Erythroblast (primary cell): ENCODE results near the gene ADAMTS16.

Source experiments
- DNase-seq, 2 experiments: peaks; one replicate each; lab custom pipeline; 2025; lab: John Stamatoyannopoulos, UW
- GATA1 ChIP-seq: IDR thresholded peaks from 2 replicates; pipeline ENCODE4 v1.6.1; 2011; ENCODE audit warnings: low read depth, mild to moderate bottlenecking, control low read depth, low read length, moderate library complexity
- POLR2A ChIP-seq: IDR thresholded peaks from 2 replicates; pipeline ENCODE4 v1.6.1; 2011; ENCODE audit warnings: mild to moderate bottlenecking, low read length

The ADAMTS16 gene

DNA sequence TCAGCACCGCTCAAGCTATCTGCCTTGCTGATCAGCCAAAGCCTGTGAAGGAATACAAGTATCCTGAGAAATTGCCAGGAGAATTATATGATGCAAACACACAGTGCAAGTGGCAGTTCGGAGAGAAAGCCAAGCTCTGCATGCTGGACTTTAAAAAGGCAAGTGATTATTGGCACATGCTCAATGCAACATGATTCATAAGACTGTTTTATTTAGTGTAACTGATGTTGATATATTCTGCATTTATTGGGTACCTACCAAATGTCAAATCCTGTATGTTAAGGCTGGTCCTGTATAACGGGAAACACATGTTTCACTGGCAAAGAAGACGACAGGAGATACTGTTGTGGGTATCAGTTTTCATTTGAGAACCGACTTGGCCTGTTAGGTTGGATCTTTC lies 69.0 kb downstream of the ADAMTS16 start:
- no peak for DNase-seq
- TF ChIP-seq POLR2A (no peak), GATA1 (no peak)

DNA sequence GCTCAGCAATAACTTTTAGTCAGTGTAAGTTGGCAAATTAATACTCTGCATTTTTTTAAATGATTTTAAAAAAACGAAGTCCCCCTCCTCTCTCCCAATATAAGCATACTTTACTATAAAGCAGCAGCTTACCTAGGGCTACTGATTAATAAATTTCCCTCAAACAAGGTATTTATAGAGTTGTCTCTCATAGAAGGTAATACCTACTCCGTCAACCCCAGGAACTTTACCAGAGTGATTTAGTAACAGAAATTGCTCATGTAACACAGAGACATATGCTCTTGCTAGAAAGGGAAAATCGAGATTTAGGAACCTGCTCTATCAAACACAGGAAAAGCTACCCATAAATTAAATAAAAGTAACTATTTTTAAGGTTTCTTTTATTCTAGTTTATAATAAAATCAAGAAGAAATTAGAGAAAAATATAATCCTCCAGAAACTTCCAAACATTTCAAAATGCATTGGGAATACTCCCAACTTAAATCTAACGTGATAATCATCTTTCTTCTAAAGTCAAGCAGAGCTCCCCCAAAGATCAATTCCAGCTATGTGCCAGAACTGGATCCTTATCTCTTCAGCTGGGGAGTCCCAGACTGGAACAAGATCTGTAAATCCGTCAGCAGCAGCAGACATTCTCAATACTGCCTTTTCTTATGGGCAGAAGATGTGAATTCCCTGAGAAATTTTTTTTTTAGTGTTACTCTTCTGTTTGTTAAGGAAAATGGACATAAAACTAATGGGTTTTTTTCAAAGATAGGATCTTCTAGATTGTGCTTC lies 69.6 kb downstream of the ADAMTS16 start:
- no peak for DNase-seq
- TF ChIP-seq GATA1 (no peak), POLR2A (no peak)

DNA sequence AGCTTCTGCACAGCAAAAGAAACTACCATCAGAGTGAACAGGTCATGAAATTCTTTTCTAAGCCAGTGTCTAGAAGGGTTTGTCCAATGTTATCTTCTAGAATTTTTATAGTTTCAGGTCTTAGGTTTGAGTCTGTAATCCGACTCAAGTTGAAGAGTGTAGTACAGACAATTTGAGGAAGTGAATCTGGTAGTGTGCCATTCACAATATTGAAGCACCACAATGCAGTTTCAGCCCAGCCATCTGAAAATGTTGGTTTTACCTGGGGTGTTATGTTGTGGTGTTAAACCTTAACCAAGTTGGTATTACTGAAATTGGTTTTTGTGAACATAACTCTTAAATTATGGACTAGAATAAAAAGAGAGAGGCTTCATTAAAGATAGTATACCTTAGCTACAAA lies 77.2 kb downstream of the ADAMTS16 start:
- TF ChIP-seq POLR2A: no peak
- TF ChIP-seq GATA1: no peak
- DNase-seq: no peak

DNA sequence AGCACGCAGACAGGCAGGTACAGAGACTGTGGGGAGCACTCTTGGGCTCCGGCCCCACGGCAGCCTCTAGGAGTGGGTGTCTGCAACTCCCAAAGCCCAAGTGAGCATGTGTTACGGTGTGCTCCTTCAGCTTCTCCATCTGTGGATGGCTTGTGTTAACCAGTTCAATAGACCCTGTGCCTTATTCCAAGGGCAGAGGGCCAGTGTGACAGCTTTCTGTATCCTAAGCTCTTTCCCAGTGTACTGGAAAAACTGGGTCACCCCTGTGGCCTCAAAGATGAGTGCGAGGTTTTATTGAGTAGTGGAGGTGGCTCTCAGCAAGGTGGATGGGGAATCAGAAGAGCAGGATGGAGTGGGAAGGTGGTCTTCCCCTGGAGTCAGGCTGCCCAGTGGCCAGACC lies 78.3 kb downstream of the ADAMTS16 start:
- no peak for DNase-seq

DNA sequence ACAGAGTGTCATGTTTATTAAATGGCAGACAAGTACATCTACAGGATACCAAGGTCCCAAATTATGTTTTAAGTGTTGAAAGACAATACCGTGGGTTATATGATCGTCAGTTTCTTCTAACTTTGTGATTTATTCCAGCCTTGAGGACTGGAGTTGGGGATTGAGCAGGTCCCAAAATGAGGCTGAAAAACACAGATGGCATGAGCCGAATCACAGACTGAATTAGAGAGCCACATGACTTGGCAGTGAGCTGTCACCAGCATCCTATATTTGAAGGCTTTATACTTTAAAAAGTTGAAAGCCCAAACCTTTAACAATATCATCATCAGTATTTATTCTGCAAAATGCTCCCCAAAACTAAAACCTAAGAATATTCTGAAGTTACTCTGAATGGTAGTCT lies 79.4 kb downstream of the ADAMTS16 start:
- DNase-seq: no peak
- no peak for TF ChIP-seq POLR2A
- no peak for TF ChIP-seq GATA1

More for the DNA sequence above, 78.3 kb downstream of the ADAMTS16 start:
- TF ChIP-seq GATA1: no peak
- no peak for TF ChIP-seq POLR2A

DNA sequence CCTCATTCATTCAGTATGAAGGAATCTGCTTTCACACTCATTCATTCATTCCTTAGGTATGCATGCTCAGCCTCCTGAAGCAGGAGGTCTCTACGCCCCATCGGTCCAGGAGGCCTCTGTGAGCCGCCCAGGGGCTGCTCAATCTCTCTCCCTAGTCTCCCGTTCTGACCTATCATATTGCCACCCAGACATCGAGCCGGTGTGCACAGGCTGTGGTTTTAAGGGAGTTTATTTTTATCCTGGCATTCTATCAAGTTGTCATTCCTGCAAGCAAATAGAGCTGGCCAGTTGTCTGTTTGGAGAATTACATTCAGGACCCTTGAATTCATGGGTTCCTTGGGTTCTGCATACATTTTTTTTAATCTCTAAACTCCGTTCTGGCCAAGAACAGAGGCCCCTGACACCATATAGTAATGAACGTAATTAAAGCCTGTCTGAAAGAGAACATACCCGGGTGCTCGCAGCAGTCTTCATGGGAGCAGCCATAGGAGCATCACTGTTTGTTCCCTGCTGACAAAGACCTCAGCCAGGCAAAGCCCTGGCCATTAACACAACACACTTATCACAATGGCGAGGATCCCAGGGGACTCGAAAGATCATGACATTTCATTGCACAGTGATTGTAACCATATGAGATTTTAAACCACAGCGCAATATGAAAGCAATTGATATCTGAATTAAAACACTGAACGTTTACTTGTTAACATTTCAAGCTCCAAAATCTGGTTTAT lies 80.9 kb downstream of the ADAMTS16 start:
- DNase-seq: no peak
- TF ChIP-seq POLR2A (no peak), GATA1 (no peak)

DNA sequence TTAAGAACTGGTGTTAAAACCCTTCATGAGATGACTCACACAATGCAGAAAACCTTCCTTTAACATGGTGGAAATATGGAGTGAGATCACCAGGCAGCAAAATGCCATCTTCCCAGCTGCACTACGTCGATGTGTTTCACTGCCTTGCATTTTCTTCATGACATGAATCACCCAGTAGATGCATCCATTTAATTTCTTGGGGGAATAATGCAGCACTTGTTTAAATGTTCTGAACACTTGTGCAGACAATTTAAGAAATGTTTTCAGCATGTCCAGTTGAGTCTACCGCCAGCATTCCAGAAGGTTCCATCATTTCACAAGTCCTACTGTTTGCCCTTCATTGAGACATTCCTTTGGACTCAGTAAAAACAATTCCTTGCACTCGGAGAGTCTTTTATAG lies 81.6 kb downstream of the ADAMTS16 start:
- no peak for DNase-seq
- TF ChIP-seq GATA1 (no peak), POLR2A (no peak)

DNA sequence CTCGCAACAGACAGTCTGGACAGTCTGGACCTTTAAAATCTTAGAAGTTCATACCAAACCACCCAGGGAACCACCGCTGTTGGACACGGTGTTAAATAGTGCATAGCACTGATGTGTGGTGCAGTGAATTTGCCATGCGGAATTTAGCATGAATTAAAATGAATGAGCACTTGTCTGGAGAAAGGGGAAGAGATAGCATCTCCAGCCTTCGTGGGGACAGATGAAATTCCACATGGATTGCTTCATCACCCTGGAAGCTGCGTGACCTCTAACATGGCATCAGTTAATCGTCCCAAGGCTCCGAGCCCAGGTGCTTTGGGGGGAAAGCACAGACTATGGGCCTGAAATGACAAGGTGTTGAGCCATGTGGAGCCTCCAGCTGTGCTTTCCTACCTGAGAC lies 91.4 kb downstream of the ADAMTS16 start:
- DNase-seq: no peak
- TF ChIP-seq POLR2A (no peak), GATA1 (no peak)

DNA sequence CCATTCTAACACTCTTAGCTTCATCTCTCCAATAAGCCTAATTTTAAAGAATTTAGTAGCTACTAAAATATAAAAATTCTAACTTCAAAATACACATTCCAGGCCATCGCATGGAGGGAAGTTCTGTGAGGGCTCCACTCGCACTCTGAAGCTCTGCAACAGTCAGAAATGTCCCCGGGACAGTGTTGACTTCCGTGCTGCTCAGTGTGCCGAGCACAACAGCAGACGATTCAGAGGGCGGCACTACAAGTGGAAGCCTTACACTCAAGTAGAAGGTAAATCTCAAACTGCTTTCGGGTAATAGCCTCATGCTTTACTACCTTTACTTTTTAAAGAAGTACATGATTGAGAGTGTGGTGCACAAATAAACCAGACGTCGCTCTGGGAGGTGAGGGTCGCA lies 94.8 kb downstream of the ADAMTS16 start:
- DNase-seq: no peak
- TF ChIP-seq POLR2A (no peak), GATA1 (no peak)

DNA sequence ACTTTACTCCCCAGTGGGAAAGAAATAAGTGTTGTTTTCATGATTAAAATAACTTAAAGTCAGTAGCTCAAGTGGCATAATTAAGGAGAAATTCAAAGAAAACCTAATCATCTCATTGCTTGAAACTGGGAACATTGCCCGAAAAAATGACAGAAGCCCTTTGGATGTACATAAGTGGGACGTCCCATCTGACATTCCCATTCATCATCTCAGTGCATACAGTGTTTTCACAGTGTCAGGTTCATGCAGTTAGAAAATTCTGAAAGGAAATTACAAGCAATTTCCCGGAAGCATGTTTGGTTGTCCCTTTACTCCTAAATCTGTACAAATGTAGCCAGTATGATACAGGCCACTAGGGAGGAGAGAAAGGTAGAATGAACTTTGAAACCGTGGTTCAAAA lies 95.6 kb downstream of the ADAMTS16 start:
- no peak for DNase-seq
- TF ChIP-seq POLR2A (no peak), GATA1 (no peak)

DNA sequence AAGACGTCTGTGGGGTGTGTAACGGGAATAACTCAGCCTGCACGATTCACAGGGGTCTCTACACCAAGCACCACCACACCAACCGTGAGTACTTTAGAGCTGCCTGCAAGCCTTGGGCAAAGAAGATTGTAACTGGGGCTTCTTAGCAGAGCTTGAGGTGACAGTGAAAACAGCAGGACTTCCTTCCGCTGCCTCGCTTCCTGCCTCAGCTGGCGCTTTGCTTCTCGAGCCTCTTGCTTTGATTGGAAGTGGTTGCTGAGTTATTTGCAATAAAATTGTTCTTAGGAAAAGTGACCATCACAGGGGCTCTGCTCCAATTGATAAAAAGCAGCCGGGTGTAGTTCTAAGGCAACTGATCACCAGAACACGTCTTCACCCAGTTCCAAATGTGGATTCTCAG lies 99.1 kb downstream of the ADAMTS16 start:
- no peak for DNase-seq
- TF ChIP-seq GATA1: no peak
- TF ChIP-seq POLR2A: no peak

DNA sequence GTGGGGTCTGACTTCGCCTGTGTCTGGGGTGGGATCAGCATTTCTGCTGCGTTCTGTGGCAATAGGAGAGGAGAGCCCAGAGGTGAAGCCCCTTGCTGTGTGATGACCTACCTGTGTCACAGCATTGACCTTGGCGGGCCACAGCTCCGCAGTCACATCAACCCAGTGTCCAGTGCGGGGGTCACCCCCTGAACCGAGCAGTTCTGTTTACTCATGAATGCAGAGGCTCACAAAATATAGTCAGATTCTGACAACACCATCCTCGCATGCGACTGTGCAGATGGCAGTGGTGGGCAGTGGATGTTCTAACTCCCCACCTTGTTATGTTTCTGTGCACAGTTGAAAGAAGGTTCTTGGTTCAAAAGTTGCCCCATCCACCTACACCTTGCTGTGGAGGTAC lies 100.1 kb downstream of the ADAMTS16 start:
- DNase-seq: no peak
- TF ChIP-seq GATA1 (no peak), POLR2A (no peak)

DNA sequence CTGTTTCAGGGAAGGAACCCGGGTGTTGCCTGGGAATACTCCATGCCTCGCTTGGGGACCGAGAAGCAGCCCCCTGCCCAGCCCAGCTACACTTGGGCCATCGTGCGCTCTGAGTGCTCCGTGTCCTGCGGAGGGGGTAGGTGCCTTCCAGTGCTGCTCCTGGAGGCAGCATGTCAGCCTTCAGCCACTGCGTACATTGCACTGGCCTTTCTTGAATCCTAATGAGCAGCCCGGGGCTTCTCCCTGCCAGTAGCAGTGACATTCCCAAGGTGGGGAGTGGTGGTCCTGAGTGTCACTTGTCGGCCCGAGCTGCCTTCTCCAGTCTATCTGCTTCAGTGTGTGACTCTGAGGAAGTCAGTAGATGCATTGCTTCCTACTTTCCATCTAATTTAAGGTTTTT lies 101.9 kb downstream of the ADAMTS16 start:
- no peak for TF ChIP-seq POLR2A
- no peak for DNase-seq

DNA sequence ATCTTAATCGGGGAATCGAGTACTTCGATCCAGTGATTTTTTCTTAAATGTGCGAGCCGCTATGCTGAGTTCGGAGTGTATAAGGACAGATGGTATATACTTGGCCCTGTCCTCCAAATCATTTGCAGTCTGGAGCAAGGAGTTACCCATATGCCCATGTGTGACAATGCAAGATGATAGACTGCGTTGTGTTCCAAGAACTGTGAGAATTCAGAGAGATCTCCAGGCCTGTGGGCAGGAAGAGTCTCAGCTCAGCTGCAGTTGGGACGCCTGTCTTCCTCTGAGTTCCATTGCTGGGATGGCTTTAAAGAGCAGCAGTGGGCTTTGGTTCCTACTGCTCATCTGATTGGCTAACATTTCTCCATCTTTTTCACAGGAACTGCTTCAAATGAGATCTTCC lies 106.6 kb downstream of the ADAMTS16 start:
- no peak for DNase-seq
- TF ChIP-seq POLR2A: no peak
- no peak for TF ChIP-seq GATA1
